Cerebellar cortex (tissue), 1 donor: ENCODE data around the gene SMIM12.
"Not testable (repeated sequence)": the region's sequence is repeated elsewhere in the genome, so short reads cannot be mapped to it uniquely, and the experiment has no call there.

Source experiments
- DNase-seq: peaks from one replicate; pipeline ENCODE4 v3.0.0-alpha.2; 2015; ENCODE audit warnings: low spot score

Gene SMIM12

DNA sequence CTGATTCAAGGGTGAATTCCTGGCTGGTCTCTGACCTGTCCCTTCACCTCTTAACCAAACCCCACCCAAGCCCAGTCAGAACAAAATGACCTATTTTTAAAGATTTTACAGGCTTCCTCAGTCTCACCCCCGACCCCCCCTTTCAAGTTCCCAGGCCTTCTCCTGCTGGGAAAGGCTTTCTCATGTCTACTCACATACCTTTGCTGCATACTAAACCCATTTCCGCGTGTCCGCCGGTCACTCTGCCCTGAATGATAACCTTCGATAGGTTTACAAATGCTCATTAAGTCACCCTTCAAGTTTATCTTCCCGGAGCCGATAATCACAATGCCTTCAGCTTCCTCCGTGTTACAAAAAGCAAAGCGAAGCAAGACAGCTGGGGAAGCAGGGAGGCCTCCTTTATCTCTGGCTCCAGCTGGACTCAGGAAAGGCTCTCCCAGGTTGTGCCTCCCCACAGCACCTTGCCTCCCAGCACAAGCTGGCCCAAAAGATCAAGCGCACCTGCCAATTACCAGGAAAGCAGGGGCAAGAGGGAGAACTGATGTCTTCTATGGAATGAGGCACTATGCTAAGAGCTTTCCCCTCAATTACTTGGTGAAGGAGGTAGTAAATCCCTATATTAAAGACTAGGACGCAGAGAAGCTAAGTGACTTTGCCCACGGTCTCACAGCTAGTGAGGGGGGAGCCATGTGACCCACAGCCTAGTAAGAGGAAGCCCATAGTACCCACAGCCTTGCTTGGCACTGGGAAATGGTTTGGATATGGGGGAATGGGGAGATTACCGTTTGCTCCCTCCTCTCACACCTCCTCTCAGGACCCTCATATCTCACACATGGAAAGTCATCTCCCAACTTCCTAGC, 15.9 kb downstream of the SMIM12 start:
- DNase-seq, result no peak

DNA sequence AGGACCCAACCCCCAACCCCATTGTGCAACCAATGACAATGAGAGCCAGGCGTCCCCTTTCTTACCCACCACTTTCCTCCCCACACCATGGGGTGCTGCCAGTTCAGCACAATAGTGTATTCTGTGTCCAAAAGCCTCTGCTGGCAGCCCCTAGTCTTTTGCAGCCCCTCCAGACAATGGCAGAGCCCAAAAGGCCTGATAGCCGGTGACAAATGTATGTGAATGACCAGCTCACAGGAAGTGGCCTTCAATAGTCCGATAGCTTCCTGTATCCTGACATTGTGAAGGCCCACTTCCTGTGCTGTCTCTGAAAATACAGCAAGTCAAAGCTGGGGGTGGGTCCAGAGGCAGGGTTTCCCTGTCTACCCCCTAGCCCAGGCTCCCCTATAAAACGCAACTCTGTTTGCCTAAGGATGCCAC, 16.6 kb downstream of the SMIM12 start:
- no peak for DNase-seq

DNA sequence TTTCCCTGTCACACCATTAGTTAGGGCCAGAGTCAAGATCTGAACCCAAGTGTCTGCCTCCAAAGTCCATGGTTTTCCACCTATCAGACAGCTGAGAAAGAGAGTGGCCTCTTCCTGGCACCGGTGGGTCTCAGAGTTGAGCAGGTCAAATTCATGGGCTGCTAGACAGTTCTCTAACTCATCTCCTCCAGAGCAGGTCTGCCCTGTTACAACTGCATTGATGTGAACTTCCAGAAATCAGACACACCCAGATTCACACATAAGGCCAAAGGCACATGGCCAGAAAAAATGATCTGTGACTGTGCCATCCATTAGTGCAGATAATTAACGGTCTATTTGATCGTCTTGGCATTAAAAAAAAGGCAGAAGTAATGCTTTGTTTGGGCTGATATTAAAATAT, 17.5 kb downstream of the SMIM12 start:
- DNase-seq, result no peak

DNA sequence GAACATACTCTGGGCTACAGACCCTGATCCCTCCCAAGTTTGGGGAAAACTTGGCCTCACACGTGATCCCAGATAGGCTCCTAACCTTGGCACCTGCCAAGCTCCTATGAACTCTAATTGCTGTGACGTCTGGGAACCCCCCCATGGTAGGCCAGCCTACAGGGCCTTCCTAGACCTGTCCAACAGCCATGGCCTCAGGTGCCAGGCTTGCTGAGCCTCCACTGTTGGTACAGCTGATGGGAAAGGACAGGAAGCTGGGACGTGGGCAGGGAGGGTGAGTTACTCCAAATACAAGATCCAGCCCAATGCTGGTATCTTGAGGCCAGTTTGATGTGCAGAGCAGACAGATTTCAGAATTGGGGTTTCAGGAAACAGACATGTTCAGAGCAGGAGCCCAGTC, 19.1 kb downstream of the SMIM12 start:
- DNase-seq, result no peak

DNA sequence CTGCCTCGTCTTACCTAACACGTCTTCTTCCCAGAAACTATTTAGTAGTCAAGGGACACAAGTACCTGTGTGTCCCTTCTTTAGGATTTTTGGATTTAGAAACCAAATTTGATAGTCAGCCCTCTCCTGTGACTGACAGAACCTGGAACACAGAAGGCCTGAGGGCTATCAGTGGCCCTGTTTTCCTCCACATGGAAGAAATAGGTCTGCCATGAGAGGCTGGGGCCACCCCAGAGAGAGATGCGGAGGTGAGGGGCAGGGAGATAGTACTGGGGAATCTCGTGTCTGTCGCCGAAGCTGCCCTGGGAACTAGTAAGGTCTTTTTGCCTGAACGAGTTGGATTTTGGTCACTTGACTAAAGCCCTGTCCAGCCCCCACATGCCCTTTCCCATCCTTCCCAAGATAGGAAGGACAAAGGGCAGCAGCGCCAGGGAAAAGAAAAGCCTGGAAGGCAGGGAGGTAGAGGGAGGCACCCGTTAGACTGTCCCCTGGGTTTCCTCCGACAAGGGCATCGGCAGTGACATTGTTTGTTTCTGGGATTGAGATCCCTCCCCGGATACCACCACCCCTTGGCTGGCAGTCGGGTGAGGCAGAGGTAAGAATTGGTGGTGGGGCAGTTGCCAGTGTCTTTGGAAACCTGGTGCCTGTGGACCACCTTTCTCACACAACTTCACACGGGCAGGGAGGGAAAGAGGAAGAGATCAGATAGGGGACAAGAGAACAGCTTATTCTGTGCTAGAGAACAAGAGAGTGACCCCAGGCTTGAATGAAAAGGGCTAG, 19.8 kb downstream of the SMIM12 start:
- DNase-seq, result no peak

DNA sequence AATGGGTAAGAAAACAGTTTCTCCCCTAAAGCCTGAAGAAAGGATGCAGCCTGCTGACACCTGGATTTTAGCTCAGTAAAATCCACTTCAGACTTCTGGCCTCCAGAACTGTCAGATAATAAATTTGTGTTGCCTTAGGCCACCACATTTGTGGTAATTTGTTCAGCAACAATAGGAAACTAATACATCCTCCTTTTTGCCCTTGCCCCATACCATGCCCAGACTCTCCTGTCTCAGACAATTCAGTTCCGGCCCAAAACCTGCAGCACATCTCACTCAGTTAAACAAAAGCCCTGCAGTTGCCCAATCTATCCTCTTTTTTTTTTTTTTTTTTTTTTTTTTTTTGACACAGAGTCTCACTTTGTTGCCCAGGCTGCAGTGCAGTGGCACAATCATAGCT, 25.8 kb downstream of the SMIM12 start:
- DNase-seq, result no peak

DNA sequence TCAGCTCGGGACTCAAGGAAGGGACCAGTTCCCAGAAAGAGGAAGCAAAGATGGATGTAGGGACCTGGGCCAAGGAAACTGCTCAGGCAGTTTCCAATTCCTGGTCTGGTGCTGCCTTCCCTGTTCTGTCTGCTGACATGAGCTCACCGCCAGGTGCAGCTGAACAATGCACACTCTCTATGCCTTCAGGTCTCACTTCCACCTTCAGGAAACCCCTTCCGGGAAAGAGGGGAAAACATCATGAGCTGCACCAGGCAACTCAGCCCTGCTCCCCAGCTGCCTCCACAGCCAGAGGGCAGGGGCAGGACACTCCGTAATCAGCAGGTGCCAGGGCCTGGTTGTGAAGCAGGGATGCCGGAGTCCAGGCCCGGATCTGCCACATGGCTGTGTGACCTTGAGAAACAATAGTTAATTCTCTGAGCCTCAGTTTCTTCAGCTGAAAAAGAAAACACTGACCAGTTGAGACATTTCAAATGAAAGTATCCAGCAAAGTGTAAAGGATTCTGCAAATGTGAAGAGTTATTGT, 27.8 kb downstream of the SMIM12 start:
- DNase-seq, result no peak

DNA sequence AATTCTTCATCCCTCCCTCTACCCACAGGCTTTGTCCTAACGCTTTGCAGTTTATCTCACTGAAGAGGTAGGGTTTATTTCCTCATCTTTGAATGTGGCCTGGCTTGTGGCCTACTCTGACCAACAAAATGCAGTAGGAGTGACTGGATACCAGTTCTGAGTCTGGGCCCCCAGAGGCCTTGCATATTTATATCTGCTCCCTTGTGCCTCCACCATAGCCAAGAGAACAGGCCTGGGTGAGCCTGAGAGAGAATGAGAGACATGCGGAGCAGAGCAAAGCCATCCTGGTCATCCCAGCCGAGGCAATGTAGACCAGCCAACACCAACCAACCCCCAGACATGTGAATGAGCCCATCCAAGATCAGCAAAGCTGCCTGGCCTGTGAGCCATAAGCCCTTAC, 30.3 kb downstream of the SMIM12 start:
- no peak for DNase-seq

DNA sequence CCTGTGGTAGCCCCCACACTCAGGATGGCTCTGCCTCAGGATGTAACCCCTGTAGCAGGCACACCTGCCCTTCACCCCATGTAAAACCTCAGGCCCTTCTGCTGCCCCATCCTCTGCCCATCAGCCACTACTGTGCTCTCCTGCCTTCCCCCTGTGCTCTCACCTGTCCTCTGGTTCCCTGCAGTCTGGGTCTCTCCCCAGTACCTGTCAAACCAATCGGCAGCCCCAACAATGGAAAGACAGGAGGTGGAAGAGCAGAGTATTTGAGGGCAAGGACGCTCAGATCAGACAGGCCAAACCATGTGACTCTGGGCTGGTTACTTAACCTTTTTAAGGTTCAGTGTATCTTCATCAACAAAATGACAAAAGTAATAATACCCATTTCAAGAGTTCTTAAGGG, 30.9 kb downstream of the SMIM12 start:
- no peak for DNase-seq

DNA sequence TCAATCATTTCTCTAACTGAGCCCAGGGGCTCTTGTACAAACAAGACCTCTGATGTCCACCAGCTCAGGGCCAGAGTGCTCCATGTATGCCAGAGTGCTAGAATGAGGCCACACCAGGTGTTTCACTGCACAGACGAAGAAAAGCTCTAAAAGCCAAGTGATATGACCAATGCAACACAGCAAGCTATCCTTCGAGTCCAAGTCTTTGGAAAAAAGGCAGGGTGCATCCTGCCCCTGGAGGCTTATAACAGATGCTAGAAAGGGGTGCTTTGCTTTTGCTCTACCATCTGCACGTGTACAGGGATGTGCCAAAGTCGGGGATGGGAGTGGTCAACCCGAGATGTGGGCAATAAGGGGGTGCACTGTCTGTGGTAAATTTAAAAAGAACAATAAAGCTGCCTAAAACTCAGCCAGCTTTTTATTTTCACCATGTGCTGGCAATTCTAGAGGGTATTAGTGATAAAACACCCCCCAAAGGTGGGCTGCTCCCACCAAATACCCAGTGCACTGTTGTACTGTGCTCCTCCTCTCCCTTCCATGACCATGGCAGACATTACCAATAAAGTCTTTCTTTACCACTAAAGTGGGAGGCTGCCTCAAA, 32.1 kb downstream of the SMIM12 start:
- no peak for DNase-seq

DNA sequence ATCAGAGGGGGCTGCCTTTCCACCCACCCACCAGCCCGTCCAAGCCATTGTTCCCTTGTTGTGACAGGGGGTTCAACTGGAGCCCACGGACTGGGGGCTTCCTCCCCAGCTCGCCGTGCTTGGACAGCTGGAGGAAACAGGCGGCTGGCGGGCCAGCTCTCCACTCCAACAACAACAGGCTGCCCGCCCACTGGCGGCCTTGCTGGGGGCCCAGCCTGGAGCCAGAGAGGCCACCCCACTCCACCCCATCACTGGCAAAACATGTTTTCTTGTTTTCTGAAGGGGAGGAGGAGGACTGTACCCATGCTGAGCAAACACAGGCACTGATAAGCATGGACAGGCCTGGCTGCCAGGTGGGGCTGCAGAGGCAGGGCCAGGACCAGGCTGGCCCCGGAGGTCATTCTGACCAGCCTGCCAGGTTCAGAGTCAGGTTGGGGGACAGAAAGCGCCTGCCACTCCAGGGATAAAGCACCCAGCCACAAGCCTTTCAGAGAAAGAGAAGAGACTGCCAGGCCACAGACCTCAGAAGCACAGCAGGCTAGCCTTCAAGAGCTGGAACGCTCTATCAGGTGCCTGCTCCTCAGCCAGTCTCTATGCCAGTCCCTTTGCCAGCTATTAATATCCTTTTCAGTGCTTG, 34.0 kb downstream of the SMIM12 start:
- peak; percentile 22 for DNase-seq

DNA sequence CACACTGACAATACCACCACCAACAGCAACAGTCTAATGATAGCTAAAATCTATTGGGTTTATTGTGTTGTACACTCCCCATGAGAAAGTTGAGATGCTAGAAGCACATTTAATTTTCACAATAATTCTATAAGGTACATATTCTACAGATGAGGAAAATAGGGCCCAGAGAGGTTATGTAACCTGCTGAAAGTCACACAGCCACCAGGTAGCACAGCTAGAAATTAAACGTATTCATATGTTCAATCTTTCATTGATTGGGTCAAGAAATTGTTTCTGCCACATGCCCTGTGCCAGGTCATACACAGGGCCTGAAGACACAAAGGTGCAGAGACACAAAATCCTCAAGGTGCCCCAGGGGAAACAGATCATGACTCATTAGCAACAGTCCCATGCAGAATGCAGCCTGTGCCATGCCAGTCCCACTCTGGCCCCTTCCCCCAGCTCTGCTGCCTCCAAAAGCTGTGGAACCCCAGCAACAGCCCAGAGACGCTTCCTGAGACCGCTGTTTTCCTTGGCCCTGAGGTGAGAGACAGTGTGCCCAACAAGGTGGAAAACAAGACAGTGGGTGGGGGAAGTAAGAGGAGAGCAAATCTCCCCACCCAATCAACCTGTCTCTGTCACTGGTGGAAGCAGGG, 34.6 kb downstream of the SMIM12 start:
- no peak for DNase-seq

DNA sequence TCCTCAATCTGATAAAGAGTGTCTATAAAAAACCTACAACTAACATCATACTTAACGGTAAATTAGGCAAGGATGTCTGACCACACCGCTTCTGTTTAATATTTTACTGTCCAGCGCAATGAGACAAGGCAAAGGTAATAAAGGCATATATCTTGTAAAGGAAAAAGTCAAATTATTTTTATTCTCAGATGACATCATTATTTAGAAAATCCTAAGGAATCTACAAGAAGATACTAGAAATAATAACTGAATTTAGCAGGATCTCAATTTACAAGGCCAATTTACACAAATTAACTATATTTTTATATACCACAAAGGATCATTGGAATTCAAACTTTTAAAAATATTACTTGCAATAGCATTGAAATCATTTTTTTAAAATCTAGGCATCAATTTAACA, 37.3 kb downstream of the SMIM12 start:
- no peak for DNase-seq

DNA sequence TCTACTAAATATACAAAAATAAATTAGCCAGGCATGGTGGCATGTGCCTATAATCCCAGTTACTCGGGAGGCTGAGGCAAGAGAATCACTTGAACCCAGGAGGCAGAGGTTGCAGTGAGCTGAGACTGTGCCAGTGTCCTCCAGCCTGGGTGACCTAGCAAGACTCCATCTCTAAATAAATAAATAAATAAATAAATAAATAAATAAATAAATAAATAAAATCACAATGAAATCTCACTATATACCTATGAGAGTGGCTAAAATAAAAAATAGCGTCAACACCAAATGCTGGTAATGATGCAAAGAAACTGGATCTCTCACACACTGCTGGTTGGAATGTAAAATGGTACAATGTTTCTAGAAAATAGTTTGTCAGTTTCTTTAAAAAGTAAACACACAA, 40.7 kb downstream of the SMIM12 start:
- DNase-seq, result not testable (repeated sequence)

DNA sequence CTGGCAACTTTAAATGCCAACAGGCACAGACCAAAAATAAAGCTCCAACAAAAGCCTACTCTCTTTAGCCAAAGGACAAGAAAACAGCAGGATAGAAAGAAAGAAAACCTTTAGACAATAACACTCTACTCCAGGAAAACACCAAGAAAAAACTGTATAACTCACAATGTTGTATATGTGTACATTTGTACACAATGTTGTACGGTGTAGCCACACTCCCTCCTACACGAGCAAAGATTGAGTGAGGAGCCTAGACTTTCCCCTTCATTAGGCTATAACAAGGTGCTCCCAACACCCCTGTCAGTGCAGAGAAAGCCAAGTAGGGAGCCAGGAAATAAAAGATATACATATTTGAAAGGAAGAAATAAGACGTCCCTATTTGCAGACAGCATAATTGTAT, 42.8 kb downstream of the SMIM12 start:
- no peak for DNase-seq

DNA sequence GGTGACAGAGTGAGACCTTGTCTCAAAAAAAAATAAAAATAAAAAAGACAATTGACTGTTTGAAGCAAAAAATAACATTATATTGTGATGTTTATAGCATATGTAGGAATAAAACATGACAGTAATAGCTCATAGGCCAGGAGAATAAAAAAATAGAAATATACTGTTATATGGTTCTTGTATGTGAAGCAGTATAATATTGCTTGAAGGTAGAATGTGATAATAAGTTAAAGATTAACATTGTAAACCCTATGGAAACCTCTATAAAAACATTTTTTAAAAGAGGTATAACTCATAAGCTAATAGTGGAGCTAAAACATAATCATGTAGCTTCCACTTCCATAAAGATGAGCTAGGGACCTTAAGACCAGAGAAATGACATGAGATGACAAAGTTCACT, 43.2 kb downstream of the SMIM12 start:
- no peak for DNase-seq

DNA sequence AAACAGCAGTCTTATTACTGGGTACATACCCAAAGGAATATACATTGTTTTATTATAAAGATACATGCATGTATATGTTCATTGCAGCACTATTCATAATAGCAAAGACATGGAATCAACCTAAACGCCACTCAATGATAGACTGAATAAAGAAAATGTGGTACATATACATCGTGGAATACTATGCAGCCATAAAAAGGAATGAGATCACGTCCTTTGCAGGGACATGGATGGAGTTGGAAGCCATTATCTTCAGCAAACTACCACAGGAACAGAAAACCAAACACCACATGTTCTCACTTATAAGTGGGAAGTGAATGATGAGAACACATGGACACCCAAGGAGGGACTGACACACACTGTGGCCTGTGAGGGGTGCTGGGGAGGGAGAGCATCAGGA, 48.8 kb downstream of the SMIM12 start:
- DNase-seq, result not testable (repeated sequence)

DNA sequence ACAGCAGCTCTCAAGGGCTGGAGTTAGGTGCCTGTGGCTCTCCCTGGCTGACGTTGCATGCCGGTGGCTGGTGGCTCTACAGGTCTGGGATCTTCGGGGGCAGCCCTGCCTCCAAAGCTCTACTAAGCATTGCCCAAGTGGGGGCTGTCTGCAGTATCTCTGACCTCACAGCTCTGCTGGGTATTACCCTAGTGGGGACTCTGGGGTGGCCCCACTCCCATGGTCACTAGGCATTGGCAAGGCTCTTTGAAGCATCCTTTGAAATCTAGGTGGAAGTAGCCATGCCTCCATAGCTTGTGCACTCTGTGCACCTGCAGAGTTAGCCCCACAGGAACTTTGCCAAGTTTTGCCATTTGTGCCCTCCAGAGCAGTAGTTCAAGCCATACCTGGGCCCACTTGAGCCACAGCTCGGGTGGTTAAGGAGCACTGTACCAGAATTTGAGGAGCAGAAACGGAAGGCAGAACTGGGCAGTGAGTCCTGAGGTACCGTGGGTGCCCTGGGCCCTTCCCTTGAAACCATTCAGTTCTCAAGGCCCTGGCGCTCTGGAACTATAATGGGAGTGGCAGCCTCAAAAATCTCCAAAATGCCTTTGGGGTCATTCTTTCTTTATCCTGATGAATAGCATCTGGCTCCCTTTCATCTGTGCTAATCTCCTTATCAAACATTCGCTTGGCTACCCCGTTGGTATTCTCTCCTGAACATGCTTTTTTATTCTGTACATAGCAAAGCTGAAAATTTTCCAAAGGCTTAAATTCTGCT, 51.3 kb downstream of the SMIM12 start:
- DNase-seq, result no peak

DNA sequence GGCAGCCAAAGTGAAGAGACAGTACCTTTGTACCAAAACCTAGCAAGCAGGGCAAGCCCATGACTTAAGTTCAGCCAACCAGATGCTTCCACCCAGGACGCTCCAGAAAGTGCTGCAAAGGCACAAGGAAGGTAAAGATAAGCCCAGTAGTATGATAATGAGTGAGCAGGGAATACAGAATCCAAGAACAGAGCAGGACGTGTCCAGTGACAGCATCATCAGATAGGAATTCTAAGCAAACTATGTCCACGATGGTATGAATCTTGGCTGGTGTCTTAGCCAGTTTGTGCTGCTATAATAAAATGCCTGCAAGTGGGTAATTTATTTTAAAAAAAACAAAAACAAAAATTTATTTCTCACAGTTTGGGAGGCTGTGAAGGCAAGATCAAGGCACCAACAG, 53.2 kb downstream of the SMIM12 start:
- DNase-seq, result no peak

DNA sequence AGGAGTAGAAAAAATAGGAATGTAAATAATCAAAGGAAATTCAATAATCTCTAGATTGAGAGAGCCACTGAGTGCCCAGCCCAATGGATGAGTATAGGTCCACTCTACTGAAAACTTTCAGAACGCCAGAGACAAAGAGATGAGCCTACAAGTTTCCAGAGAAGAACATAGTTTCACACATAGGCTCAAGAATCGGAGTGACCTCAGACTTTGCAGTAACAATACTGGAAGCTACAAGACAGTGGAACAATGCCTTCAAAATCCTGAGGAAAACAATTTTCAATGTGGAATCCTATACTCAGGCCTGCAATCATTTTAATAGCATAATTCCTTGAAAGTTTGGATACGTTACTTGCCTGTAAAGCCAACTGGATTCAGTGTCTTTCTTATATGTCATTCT, 55.8 kb downstream of the SMIM12 start:
- no peak for DNase-seq
